SK-N-SH (cell line): ENCODE data around the gene IQGAP1. TPM values are rescaled to one million over a fixed set of nuclear protein-coding genes. Genes with fewer than 3 reads are reported as not detected.

ENCODE experiments used
- CTCF ChIA-PET: fragments of 300-600, 350-600 bp; formaldehyde crosslinking; extraction: SDS; loops from one replicate; lab custom pipeline; 2021; lab: Yijun Ruan, JAX
- POLR2A ChIA-PET: fragments of 350-600 bp; sonication (Branson Sonifier 250); formaldehyde crosslinking; extraction: SDS; loops from one replicate; lab custom pipeline; 2020; ENCODE audit warnings: antibody characterized with exemption, inconsistent platforms; lab: Yijun Ruan, JAX
- DNase-seq: peaks from one replicate; pipeline ENCODE4 v3.0.0; 2012
- H2AFZ ChIP-seq: fragments of 200-600 bp; sonication (generic); 2 replicates; pipeline ENCODE4 v1.8.1; 2016; ENCODE audit warnings: antibody characterized with exemption, mild to moderate bottlenecking, low read depth
- H3F3A ChIP-seq: fragments of 200-600 bp; sonication (generic); replicated peaks from 2 replicates; pipeline ENCODE3; 2016; ENCODE audit warnings: antibody characterized with exemption, mild to moderate bottlenecking; ENCODE audit not compliant: insufficient read depth
- H3K27ac ChIP-seq, 2 experiments: fragments of 200-500 bp in 1 of 2; fragments of 200-600 bp in 1 of 2; sonication (Bioruptor generic) in 1 of 2; sonication (generic), shearing (Covaris generic) in 1 of 2; 2 replicates each; pipeline versions ENCODE4 v1.5.1 to v1.6.1; 2014 to 2016; ENCODE audit warnings: low read depth in 2 of 2, inconsistent platforms in 1 of 2, low read length in 1 of 2, mild to moderate bottlenecking in 1 of 2, mixed read lengths in 1 of 2
- H3K27me3 ChIP-seq: fragments of 200-600 bp; sonication (generic), shearing (Covaris generic); 2 replicates; pipeline ENCODE4 v1.6.1; 2016; ENCODE audit warnings: mixed run types; ENCODE audit not compliant: insufficient read depth
- H3K36me3 ChIP-seq, 2 experiments: fragments of 200-500 bp in 1 of 2; fragments of 200-600 bp in 1 of 2; sonication (Bioruptor generic) in 1 of 2; sonication (generic) in 1 of 2; replicated peaks in 1 of 2; 2 replicates each; pipeline versions ENCODE3 to v1.5.1; 2014 to 2016; ENCODE audit warnings: low read length in 1 of 2, mild to moderate bottlenecking in 1 of 2; ENCODE audit not compliant: insufficient read depth in 2 of 2, control insufficient read depth in 1 of 2
- H3K4me1 ChIP-seq, 2 experiments: fragments of 200-500 bp in 1 of 2; fragments of 200-600 bp in 1 of 2; sonication (Bioruptor generic) in 1 of 2; sonication (generic), shearing (Covaris generic) in 1 of 2; 2 replicates each; pipeline versions ENCODE4 v1.5.1 to v1.6.1; 2014 to 2016; ENCODE audit warnings: low read depth in 1 of 2, low read length in 1 of 2, mixed run types in 1 of 2; ENCODE audit not compliant: insufficient read depth in 2 of 2, control insufficient read depth in 1 of 2
- H3K4me2 ChIP-seq: fragments of 200-600 bp; sonication (generic), shearing (Covaris generic); 2 replicates; pipeline ENCODE4 v1.6.1; 2017; ENCODE audit warnings: mixed run types
- H3K4me3 ChIP-seq, 2 experiments: fragments of 200-500 bp in 1 of 2; fragments of 200-600 bp in 1 of 2; sonication (Bioruptor generic) in 1 of 2; sonication (generic), shearing (Covaris generic) in 1 of 2; 2 replicates each; pipeline versions ENCODE4 v1.5.1 to v1.8.1; 2014 to 2016; ENCODE audit warnings: low read depth in 2 of 2, inconsistent platforms in 1 of 2, low read length in 1 of 2, mild to moderate bottlenecking in 1 of 2, mixed read lengths in 1 of 2, moderate library complexity in 1 of 2
- H3K79me2 ChIP-seq: fragments of 200-600 bp; sonication (generic); 2 replicates; pipeline ENCODE4 v1.8.1; 2017; ENCODE audit warnings: mild to moderate bottlenecking; ENCODE audit not compliant: insufficient read depth
- H3K9ac ChIP-seq: fragments of 200-600 bp; sonication (generic); 2 replicates; pipeline ENCODE4 v1.6.1; 2017; ENCODE audit warnings: mixed run types
- H3K9me2 ChIP-seq: fragments of 200-600 bp; sonication (generic); 2 replicates; pipeline ENCODE4 v1.6.1; 2017; ENCODE audit warnings: mixed run types
- H3K9me3 ChIP-seq: fragments of 200-600 bp; sonication (generic); 2 replicates; pipeline ENCODE4 v1.6.1; 2017; ENCODE audit warnings: mixed run types, mild to moderate bottlenecking, moderate library complexity
- H4K20me1 ChIP-seq: fragments of 200-600 bp; sonication (generic); 2 replicates; pipeline ENCODE4 v1.6.1; 2017; ENCODE audit warnings: mild to moderate bottlenecking, mixed run types; ENCODE audit not compliant: insufficient read depth
- ELF1 ChIP-seq: IDR thresholded peaks from 2 replicates; pipeline ENCODE4 v1.4.0; 2012
- EP300 ChIP-seq, 2 experiments: IDR thresholded peaks; 2 replicates each; pipeline versions ENCODE4 v1.4.0 to v1.6.1; 2012; ENCODE audit warnings: borderline replicate concordance in 1 of 2, low read depth in 1 of 2, low read length in 1 of 2
- FOXJ3 ChIP-seq: sonication (generic); formaldehyde crosslinking; IDR thresholded peaks from 2 replicates; pipeline ENCODE4 v1.5.1; 2020; ENCODE audit warnings: mild to moderate bottlenecking, missing genetic modification reagents
- FOXM1 ChIP-seq: IDR thresholded peaks from 2 replicates; pipeline ENCODE4 v1.4.0; 2012; ENCODE audit warnings: low read depth, mild to moderate bottlenecking
- GABPA ChIP-seq: IDR thresholded peaks from 2 replicates; pipeline ENCODE4 v1.4.0; 2012; ENCODE audit warnings: low read depth, mild to moderate bottlenecking
- MEF2A ChIP-seq: IDR thresholded peaks from 2 replicates; pipeline ENCODE4 v1.4.0; 2012; ENCODE audit warnings: low read depth, borderline replicate concordance
- MXI1 ChIP-seq: IDR thresholded peaks from 2 replicates; pipeline ENCODE4 v1.6.1; 2012; ENCODE audit warnings: mild to moderate bottlenecking, low read depth, low read length, improper control_type of control experiment
- NFIC ChIP-seq: IDR thresholded peaks from 2 replicates; pipeline ENCODE4 v1.4.0; 2012; ENCODE audit warnings: borderline replicate concordance
- NRF1 ChIP-seq: IDR thresholded peaks from 2 replicates; pipeline ENCODE4 v1.6.1; 2012; ENCODE audit warnings: low read depth, mild to moderate bottlenecking, low read length
- RAD21 ChIP-seq: IDR thresholded peaks from 2 replicates; pipeline ENCODE4 v1.6.1; 2012; ENCODE audit warnings: mild to moderate bottlenecking, low read length
- RCOR1 ChIP-seq: fragments of 150-350 bp; IDR thresholded peaks from 2 replicates; pipeline ENCODE4 v1.6.1; 2017; ENCODE audit warnings: antibody characterized with exemption, low read length
- RFX5 ChIP-seq: IDR thresholded peaks from 2 replicates; pipeline ENCODE4 v1.6.1; 2012; ENCODE audit warnings: mild to moderate bottlenecking, improper control_type of control experiment, low read length
- SIN3A ChIP-seq: IDR thresholded peaks from 2 replicates; pipeline ENCODE4 v1.6.1; 2012; ENCODE audit warnings: low read depth, mild to moderate bottlenecking, low read length, moderate library complexity, borderline replicate concordance
- TAF1 ChIP-seq: IDR thresholded peaks from 2 replicates; pipeline ENCODE4 v1.6.1; 2012; ENCODE audit warnings: low read depth, mild to moderate bottlenecking, low read length, moderate library complexity, borderline replicate concordance
- TCF12 ChIP-seq: IDR thresholded peaks from 2 replicates; pipeline ENCODE4 v1.4.0; 2012
- WGBS: methylation state at CpG from one replicate; pipeline ENCODE4 v1.1.6; 2017; ENCODE audit warnings: low lambda C conversion rate; 5-methylcytosine and 5-hydroxymethylcytosine counted together
- polyA plus RNA-seq, 3 experiments: library from polyadenylated mRNA; depleted of rRNA; stranded (reverse); fragments of >200 nt; gene quantifications; 2 replicates each; pipeline ENCODE4 v1.2.3, GENCODE V29; 2012
- TF ChIP-seq, protein P1 (sequence below): IDR thresholded peaks from 2 replicates; pipeline ENCODE4 v1.6.1; 2012; ENCODE audit warnings: mild to moderate bottlenecking, low read depth, low read length, moderate library complexity
- TF ChIP-seq, protein P2 (sequence below): fragments of 200-600 bp; sonication (generic); IDR thresholded peaks from 2 replicates; pipeline ENCODE4 v1.6.1; 2017; ENCODE audit warnings: antibody characterized with exemption, mild to moderate bottlenecking, moderate library complexity
- TF ChIP-seq, protein P3 (sequence below): fragments of 150-350 bp; IDR thresholded peaks from 2 replicates; pipeline ENCODE4 v1.6.1; 2016; ENCODE audit warnings: mild to moderate bottlenecking, low read depth, low read length
- TF ChIP-seq, protein P4 (sequence below): IDR thresholded peaks from 2 replicates; pipeline ENCODE4; 2012
- TF ChIP-seq, protein P5 (sequence below): fragments of 150-350 bp; IDR thresholded peaks from 2 replicates; pipeline ENCODE4 v1.6.1; 2017; ENCODE audit warnings: antibody characterized with exemption, low read length, low read depth, borderline replicate concordance

The IQGAP1 gene
- polyA plus RNA-seq, 1 of the 3 experiments (the other 2 are of a cell fraction): 56.5 TPM

DNA sequence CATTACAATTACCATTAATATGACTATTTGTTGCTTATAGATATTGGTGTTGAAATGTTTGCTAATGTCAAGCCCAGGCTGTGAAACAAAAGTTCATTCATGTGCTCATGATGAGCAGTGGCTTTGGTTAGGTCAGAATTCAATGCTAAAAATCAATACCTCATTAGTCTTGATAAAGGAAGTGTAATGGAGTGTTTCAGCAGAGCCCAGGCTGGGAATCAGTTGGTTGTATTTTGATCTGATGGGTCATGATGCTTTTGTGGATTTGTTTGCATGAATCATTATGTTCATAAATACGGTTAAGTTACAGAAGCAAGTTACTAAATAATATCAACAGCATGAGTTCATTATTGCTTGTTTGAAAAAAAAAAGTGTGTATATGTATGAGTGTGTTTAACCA is 49.5 kb upstream of the IQGAP1 start:
- H3K27me3 ChIP-seq: no peaks in the 10 kb centered on the region
- 68% methylated on average over 1 of the region's 1 CpG for WGBS
- H3K9me3 ChIP-seq: no peaks in the 10 kb centered on the region
- no peaks in the 10 kb centered on the region for H4K20me1 ChIP-seq
- H3K36me3 ChIP-seq: no peaks in the 10 kb centered on the region
- H3K9ac ChIP-seq: no peak overlapping the region
- TF ChIP-seq, protein P1, sequence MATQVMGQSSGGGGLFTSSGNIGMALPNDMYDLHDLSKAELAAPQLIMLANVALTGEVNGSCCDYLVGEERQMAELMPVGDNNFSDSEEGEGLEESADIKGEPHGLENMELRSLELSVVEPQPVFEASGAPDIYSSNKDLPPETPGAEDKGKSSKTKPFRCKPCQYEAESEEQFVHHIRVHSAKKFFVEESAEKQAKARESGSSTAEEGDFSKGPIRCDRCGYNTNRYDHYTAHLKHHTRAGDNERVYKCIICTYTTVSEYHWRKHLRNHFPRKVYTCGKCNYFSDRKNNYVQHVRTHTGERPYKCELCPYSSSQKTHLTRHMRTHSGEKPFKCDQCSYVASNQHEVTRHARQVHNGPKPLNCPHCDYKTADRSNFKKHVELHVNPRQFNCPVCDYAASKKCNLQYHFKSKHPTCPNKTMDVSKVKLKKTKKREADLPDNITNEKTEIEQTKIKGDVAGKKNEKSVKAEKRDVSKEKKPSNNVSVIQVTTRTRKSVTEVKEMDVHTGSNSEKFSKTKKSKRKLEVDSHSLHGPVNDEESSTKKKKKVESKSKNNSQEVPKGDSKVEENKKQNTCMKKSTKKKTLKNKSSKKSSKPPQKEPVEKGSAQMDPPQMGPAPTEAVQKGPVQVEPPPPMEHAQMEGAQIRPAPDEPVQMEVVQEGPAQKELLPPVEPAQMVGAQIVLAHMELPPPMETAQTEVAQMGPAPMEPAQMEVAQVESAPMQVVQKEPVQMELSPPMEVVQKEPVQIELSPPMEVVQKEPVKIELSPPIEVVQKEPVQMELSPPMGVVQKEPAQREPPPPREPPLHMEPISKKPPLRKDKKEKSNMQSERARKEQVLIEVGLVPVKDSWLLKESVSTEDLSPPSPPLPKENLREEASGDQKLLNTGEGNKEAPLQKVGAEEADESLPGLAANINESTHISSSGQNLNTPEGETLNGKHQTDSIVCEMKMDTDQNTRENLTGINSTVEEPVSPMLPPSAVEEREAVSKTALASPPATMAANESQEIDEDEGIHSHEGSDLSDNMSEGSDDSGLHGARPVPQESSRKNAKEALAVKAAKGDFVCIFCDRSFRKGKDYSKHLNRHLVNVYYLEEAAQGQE: no peak
- no peak for TF ChIP-seq FOXM1
- H3K4me1 ChIP-seq: peaks cover 2 to 13% of the 10 kb centered on the region in 2 experiments; a peak in 2 of 4 replicates
- POLR2A ChIA-PET: no interaction called here
- no peak overlapping the region for H3K4me3 ChIP-seq
- CTCF ChIA-PET: no interaction called here
- no peak for DNase-seq
- H3K9me2 ChIP-seq: no peaks in the 10 kb centered on the region
- no peak overlapping the region for H3K4me2 ChIP-seq
- H3K79me2 ChIP-seq: no peaks in the 10 kb centered on the region
- H2AFZ ChIP-seq: no peak overlapping the region
- H3K27ac ChIP-seq: no peak overlapping the region
- peaks cover 21% of the 10 kb centered on the region for H3F3A ChIP-seq

DNA sequence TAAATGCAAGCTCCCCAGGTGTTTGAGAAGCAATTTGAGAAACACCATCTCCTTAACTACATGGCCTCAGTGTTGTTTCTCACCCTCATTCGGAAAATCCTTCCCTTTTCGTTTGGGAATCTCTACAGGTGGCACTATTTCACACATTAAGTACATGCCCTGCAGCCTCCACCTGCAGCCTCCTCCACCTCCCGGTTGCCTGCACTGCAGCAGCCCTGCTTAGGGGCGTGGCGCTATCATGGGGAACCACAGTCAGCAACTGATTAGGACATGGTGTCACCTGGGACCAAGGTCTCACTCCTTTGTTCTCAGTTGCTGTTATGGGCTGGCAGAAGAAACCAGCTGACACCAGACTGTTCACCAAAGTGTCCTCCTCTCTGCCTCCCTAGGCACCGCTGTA is 47.7 kb upstream of the IQGAP1 start:
- peaks cover 4 to 13% of the 10 kb centered on the region in 2 experiments; a peak in 2 of 4 replicates for H3K4me1 ChIP-seq
- no peak overlapping the region for H3K4me3 ChIP-seq
- peaks cover 26% of the 10 kb centered on the region for H3F3A ChIP-seq
- DNase-seq: no peak
- POLR2A ChIA-PET: no interaction called here
- H3K4me2 ChIP-seq: no peak overlapping the region
- CTCF ChIA-PET: interaction anchor here (1.1 to 2.1 kb wide), 3 partner anchors 21 to 142 kb away, joined by 3 to 9 read pairs (median 4); no protein-coding TSS in a partner anchor
- H3K9ac ChIP-seq: no peak overlapping the region
- TF ChIP-seq, protein P2, sequence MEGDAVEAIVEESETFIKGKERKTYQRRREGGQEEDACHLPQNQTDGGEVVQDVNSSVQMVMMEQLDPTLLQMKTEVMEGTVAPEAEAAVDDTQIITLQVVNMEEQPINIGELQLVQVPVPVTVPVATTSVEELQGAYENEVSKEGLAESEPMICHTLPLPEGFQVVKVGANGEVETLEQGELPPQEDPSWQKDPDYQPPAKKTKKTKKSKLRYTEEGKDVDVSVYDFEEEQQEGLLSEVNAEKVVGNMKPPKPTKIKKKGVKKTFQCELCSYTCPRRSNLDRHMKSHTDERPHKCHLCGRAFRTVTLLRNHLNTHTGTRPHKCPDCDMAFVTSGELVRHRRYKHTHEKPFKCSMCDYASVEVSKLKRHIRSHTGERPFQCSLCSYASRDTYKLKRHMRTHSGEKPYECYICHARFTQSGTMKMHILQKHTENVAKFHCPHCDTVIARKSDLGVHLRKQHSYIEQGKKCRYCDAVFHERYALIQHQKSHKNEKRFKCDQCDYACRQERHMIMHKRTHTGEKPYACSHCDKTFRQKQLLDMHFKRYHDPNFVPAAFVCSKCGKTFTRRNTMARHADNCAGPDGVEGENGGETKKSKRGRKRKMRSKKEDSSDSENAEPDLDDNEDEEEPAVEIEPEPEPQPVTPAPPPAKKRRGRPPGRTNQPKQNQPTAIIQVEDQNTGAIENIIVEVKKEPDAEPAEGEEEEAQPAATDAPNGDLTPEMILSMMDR: no peak
- no peak for TF ChIP-seq FOXJ3 (CRISPR knock-in tag)
- TF ChIP-seq FOXM1: no peak
- TF ChIP-seq GABPA: no peak
- no peak for TF ChIP-seq TCF12
- no peak for TF ChIP-seq TAF1
- no peak for TF ChIP-seq EP300 (IDR thresholded peaks at IDR 0.05; ENCODE audit: borderline replicate concordance in 1 of 2, low read depth in 1 of 2, low read length in 1 of 2)
- TF ChIP-seq RFX5: no peak
- no peak for TF ChIP-seq NRF1
- no peak for TF ChIP-seq SIN3A
- TF ChIP-seq, protein P3, sequence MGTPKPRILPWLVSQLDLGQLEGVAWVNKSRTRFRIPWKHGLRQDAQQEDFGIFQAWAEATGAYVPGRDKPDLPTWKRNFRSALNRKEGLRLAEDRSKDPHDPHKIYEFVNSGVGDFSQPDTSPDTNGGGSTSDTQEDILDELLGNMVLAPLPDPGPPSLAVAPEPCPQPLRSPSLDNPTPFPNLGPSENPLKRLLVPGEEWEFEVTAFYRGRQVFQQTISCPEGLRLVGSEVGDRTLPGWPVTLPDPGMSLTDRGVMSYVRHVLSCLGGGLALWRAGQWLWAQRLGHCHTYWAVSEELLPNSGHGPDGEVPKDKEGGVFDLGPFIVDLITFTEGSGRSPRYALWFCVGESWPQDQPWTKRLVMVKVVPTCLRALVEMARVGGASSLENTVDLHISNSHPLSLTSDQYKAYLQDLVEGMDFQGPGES: no peak
- TF ChIP-seq, protein P4, sequence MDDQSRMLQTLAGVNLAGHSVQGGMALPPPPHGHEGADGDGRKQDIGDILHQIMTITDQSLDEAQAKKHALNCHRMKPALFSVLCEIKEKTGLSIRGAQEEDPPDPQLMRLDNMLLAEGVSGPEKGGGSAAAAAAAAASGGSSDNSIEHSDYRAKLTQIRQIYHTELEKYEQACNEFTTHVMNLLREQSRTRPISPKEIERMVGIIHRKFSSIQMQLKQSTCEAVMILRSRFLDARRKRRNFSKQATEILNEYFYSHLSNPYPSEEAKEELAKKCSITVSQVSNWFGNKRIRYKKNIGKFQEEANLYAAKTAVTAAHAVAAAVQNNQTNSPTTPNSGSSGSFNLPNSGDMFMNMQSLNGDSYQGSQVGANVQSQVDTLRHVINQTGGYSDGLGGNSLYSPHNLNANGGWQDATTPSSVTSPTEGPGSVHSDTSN: no peak
- no peak for TF ChIP-seq MXI1
- TF ChIP-seq RCOR1: no peak
- no peak for TF ChIP-seq RAD21
- no peak for TF ChIP-seq NFIC
- no peak for TF ChIP-seq MEF2A
- TF ChIP-seq, protein P5, sequence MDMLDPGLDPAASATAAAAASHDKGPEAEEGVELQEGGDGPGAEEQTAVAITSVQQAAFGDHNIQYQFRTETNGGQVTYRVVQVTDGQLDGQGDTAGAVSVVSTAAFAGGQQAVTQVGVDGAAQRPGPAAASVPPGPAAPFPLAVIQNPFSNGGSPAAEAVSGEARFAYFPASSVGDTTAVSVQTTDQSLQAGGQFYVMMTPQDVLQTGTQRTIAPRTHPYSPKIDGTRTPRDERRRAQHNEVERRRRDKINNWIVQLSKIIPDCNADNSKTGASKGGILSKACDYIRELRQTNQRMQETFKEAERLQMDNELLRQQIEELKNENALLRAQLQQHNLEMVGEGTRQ: no peak
- TF ChIP-seq ELF1: no peak
- H2AFZ ChIP-seq: no peak overlapping the region
- H3K9me2 ChIP-seq: no peaks in the 10 kb centered on the region
- no peaks in the 10 kb centered on the region for H4K20me1 ChIP-seq
- no peak overlapping the region for H3K27ac ChIP-seq
- no peaks in the 10 kb centered on the region for H3K9me3 ChIP-seq
- no peaks in the 10 kb centered on the region for H3K79me2 ChIP-seq
- no peaks in the 10 kb centered on the region for H3K27me3 ChIP-seq
- H3K36me3 ChIP-seq: no peaks in the 10 kb centered on the region
- 75% methylated on average over 6 of the region's 6 CpGs for WGBS
